Measurements from ENCODE around the gene CEP20.

GRCh38 chr16:15894571-15895374 is 6.4 kb upstream of the CEP20 start:
- TF ChIP-seq CTCF (conservative IDR thresholded peaks at IDR 0.05; ENCODE audit: low read depth, low read length) = no peak
- no peak for TF ChIP-seq EZH2 (IDR thresholded peaks at IDR 0.05; ENCODE audit: low read length, unreplicated experiment)
